DOHH2 (cell line): Measurements from ENCODE around the gene DCTN2.

Experiments
- EZH2phosphoT487 ChIP-seq: fragments of 200-600 bp; sonication (generic); IDR thresholded peaks from 2 replicates; pipeline ENCODE4 v1.6.1; 2017; ENCODE audit warnings: borderline replicate concordance, mild to moderate bottlenecking, antibody characterized with exemption, low read length, moderate library complexity, mixed read lengths
- TF ChIP-seq, protein P1 (sequence below): fragments of 200-600 bp; sonication (generic); IDR thresholded peaks from one replicate; pipeline ENCODE4 v1.5.1; 2014; ENCODE audit warnings: antibody characterized with exemption, mild to moderate bottlenecking, low read depth, low read length; ENCODE audit not compliant: poor library complexity, severe bottlenecking

- TF ChIP-seq, protein P1, sequence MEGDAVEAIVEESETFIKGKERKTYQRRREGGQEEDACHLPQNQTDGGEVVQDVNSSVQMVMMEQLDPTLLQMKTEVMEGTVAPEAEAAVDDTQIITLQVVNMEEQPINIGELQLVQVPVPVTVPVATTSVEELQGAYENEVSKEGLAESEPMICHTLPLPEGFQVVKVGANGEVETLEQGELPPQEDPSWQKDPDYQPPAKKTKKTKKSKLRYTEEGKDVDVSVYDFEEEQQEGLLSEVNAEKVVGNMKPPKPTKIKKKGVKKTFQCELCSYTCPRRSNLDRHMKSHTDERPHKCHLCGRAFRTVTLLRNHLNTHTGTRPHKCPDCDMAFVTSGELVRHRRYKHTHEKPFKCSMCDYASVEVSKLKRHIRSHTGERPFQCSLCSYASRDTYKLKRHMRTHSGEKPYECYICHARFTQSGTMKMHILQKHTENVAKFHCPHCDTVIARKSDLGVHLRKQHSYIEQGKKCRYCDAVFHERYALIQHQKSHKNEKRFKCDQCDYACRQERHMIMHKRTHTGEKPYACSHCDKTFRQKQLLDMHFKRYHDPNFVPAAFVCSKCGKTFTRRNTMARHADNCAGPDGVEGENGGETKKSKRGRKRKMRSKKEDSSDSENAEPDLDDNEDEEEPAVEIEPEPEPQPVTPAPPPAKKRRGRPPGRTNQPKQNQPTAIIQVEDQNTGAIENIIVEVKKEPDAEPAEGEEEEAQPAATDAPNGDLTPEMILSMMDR = no peak
- no peak for TF ChIP-seq EZH2phosphoT487
These were observed 35.4 kb upstream of the DCTN2 start for GRCh38 chr12:57582440-57582839.
